LNCAP (cell line): Measurements from ENCODE around the gene SMC3.

Experiments
- TF ChIP-seq, protein P1 (sequence below): fragments of 450-650 bp; IDR thresholded peaks from 2 replicates; pipeline ENCODE4 v1.5.1; 2017; ENCODE audit warnings: mild to moderate bottlenecking

Gene SMC3

GRCh38 chr10:110567201-110568054 is at the start of gene SMC3:
Gene SMC3 (plus strand): TSS chr10:110567695. CDS start chr10:110567817, 122 bp downstream.
- TF ChIP-seq, protein P1, sequence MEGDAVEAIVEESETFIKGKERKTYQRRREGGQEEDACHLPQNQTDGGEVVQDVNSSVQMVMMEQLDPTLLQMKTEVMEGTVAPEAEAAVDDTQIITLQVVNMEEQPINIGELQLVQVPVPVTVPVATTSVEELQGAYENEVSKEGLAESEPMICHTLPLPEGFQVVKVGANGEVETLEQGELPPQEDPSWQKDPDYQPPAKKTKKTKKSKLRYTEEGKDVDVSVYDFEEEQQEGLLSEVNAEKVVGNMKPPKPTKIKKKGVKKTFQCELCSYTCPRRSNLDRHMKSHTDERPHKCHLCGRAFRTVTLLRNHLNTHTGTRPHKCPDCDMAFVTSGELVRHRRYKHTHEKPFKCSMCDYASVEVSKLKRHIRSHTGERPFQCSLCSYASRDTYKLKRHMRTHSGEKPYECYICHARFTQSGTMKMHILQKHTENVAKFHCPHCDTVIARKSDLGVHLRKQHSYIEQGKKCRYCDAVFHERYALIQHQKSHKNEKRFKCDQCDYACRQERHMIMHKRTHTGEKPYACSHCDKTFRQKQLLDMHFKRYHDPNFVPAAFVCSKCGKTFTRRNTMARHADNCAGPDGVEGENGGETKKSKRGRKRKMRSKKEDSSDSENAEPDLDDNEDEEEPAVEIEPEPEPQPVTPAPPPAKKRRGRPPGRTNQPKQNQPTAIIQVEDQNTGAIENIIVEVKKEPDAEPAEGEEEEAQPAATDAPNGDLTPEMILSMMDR = no peak

DNA sequence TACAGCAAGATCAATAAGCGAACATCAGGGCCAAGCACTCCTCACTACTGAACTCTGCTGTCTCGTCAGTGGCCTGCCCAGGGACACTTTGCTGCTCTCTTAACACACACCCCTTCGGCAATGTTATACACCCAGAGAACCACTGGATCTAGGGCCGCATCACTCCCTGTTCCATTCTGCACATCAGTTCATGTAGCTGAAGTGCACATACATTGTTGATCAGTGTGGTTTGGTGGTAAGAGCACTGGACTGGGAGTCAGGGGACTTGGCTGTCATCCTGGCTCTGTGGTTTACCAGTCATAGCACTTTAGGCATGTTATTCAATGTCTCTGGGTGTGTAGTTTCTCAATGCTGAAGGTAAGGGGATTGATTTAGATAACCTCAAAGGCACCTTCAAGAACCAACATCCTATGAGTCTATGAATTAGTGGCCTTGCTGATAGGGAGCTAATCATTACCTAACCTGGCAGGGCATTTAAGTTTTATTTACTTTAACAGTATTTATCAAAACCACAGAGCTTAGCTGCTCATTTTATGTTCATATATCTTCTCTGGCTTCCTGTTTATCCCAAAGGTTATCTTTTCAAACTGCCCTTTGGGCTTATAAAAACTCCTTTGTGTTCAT is 45.0 kb upstream of the SMC3 start:
- TF ChIP-seq, protein P1 = no peak

- TF ChIP-seq, protein P1 = no peak
These were observed 43.8 kb upstream of the SMC3 start for GRCh38 chr10:110523736-110524135.

DNA sequence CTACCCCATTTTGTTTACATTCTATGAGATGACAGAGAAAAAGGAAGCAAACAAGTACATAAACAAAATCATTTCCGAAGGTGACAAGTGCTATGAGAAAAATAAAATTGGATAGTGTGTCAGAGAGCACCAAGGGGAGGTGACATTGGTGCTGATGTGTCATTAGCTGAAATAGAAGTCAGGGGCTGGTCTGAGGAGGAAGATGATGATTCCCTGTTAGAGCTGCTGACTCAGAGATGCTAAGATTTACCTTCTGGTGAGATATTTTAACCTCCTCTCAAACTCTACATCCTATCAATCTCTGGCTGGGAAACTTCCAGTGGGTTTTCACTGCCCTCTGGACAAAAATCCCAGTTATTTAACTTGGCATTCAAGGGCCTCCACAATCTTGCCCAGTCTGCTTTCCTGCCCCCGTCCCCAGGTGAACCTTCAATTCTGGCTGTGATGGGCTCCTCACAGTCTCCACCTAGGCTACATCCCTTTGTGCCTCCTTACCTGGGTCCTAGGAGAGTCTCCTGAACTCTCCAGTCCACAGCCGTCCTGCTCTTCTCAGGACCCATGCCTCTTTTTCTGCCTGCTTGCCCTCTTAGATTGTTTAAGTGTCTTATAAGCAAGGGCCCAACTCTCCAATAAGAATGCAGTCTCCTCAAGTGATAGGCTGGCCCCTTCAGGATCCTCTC is 43.2 kb upstream of the SMC3 start:
- TF ChIP-seq, protein P1 = no peak

DNA sequence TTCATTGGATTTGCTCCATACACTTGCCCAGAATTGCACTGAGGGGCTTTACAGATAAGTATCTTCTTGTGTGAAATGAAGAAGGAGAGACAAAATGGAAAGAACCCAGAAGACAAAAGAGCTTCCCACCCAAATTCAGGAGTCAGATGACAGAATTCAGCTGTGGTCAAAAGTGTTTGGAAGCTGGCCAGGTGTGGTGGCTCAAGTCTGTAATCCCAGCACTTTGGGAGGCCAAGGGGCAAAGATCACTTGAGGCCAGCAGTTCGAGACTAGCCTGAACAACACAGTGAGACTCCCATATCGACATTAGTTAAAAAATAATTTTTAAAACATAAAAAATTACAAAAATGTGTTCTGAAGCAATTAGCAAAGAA is 42.6 kb upstream of the SMC3 start:
- TF ChIP-seq, protein P1 = no peak

GRCh38 chr10:110525349-110526260 is 41.9 kb upstream of the SMC3 start:
- TF ChIP-seq, protein P1 = no peak

DNA sequence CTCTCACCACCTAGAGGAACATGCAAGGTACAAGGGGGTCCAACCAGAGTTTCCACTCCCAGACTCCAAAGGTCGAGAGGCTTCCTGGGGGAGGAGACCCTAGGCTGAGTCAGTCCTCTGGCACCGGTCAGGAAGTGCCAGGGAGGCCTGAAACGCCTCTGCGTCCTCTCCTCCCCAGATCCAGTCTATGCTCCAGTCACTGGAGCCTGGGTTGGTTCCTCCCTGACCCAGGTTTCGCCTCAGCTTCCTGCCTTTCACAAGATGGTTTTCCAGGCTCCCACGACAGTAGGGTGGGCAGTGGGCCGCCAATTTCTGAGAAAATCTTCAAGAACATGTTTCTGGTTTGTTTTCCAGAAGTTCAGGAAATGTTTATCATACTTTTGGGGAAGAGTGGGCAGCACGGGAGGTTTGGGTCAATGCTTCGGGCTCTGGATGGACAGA is 39.7 kb upstream of the SMC3 start:
- TF ChIP-seq, protein P1 = no peak
